Stimulated activated naive CD8-positive, alpha-beta T cell treated with anti-CD3 and anti-CD28 coated beads, Interleukin-15, Interleukin-2, amounts not matched to agents 100 ng/mL and 50 ng/mL, for 24 hours (primary cell): Measurements from ENCODE around the gene TEX264.

Experiments used
- H3K27ac Mint-ChIP-seq: one replicate; pipeline ENCODE4 v1.8.0; 2021; ENCODE audit warnings: mild to moderate bottlenecking, mixed read lengths
- H3K27me3 Mint-ChIP-seq: one replicate; pipeline ENCODE4 v1.8.0; 2021; ENCODE audit warnings: mixed read lengths
- H3K36me3 Mint-ChIP-seq: one replicate; pipeline ENCODE4 v1.8.0; 2021; ENCODE audit warnings: low read depth, mixed read lengths
- H3K4me1 Mint-ChIP-seq: one replicate; pipeline ENCODE4 v1.8.0; 2021; ENCODE audit warnings: low read depth, mixed read lengths
- H3K4me3 Mint-ChIP-seq: one replicate; pipeline ENCODE4 v1.8.0; 2021; ENCODE audit warnings: mild to moderate bottlenecking, mixed read lengths
- H3K9me3 Mint-ChIP-seq: one replicate; pipeline ENCODE4 v1.8.0; 2021; ENCODE audit warnings: mixed read lengths

TEX264 gene

GRCh38 chr3:51680663-51681230 is 9.7 kb downstream of the TEX264 start:
- Mint-ChIP-seq H3K27me3 (no peaks in the 10 kb centered on the region), H3K4me1 (peaks cover 80% of the 10 kb centered on the region), H3K27ac (peak overlapping the region; percentile 82), H3K4me3 (peak overlapping the region; percentile 24), H3K36me3 (peaks cover 18% of the 10 kb centered on the region), H3K9me3 (no peaks in the 10 kb centered on the region)

GRCh38 chr3:51681453-51681852 is 10.4 kb downstream of the TEX264 start:
- H3K27ac Mint-ChIP-seq = peak overlapping the region; percentile 82
- H3K27me3 Mint-ChIP-seq = no peaks in the 10 kb centered on the region
- peaks cover 21% of the 10 kb centered on the region for H3K36me3 Mint-ChIP-seq
- peak overlapping the region; percentile 24 for H3K4me3 Mint-ChIP-seq
- peaks cover 80% of the 10 kb centered on the region for H3K4me1 Mint-ChIP-seq
- H3K9me3 Mint-ChIP-seq = no peaks in the 10 kb centered on the region

GRCh38 chr3:51682079-51682478 is 11.0 kb downstream of the TEX264 start:
- H3K4me1 Mint-ChIP-seq = peaks cover 85% of the 10 kb centered on the region
- H3K4me3 Mint-ChIP-seq = peak overlapping the region; percentile 24
- peaks cover 25% of the 10 kb centered on the region for H3K36me3 Mint-ChIP-seq
- no peaks in the 10 kb centered on the region for H3K27me3 Mint-ChIP-seq
- H3K9me3 Mint-ChIP-seq = no peaks in the 10 kb centered on the region
- H3K27ac Mint-ChIP-seq = peak overlapping the region; percentile 32

- Mint-ChIP-seq H3K9me3 (no peaks in the 10 kb centered on the region), H3K4me3 (no peak overlapping the region), H3K27me3 (no peaks in the 10 kb centered on the region), H3K4me1 (peaks cover 88% of the 10 kb centered on the region), H3K36me3 (peaks cover 28% of the 10 kb centered on the region), H3K27ac (no peak overlapping the region)
Observed at GRCh38 chr3:51682526-51682925, 11.5 kb downstream of the TEX264 start.

GRCh38 chr3:51683566-51683965 is 12.5 kb downstream of the TEX264 start:
- no peak overlapping the region for H3K4me3 Mint-ChIP-seq
- no peaks in the 10 kb centered on the region for H3K9me3 Mint-ChIP-seq
- H3K4me1 Mint-ChIP-seq = peaks cover 87% of the 10 kb centered on the region
- H3K27ac Mint-ChIP-seq = no peak overlapping the region
- peaks cover 30% of the 10 kb centered on the region for H3K36me3 Mint-ChIP-seq
- H3K27me3 Mint-ChIP-seq = no peaks in the 10 kb centered on the region

GRCh38 chr3:51684971-51685751 is 14.1 kb downstream of the TEX264 start:
- H3K9me3 Mint-ChIP-seq = no peaks in the 10 kb centered on the region
- peaks cover 76% of the 10 kb centered on the region for H3K4me1 Mint-ChIP-seq
- no peaks in the 10 kb centered on the region for H3K27me3 Mint-ChIP-seq

GRCh38 chr3:51686056-51686455 is 15.0 kb downstream of the TEX264 start:
- peaks cover 38% of the 10 kb centered on the region for H3K36me3 Mint-ChIP-seq
- peak overlapping the region; percentile 62 for H3K4me3 Mint-ChIP-seq
- H3K27me3 Mint-ChIP-seq = no peaks in the 10 kb centered on the region
- H3K27ac Mint-ChIP-seq = peak overlapping the region; percentile 94
- H3K9me3 Mint-ChIP-seq = no peaks in the 10 kb centered on the region
- peaks cover 69% of the 10 kb centered on the region for H3K4me1 Mint-ChIP-seq

More at GRCh38 chr3:51684971-51685751, 14.1 kb downstream of the TEX264 start:
- Mint-ChIP-seq H3K27ac (peak overlapping the region; percentile 94), H3K36me3 (peaks cover 38% of the 10 kb centered on the region), H3K4me3 (peak overlapping the region; percentile 62)

GRCh38 chr3:51686512-51687215 is 15.6 kb downstream of the TEX264 start:
- peak overlapping the region; percentile 94 for H3K27ac Mint-ChIP-seq
- H3K9me3 Mint-ChIP-seq = no peaks in the 10 kb centered on the region
- H3K36me3 Mint-ChIP-seq = peaks cover 38% of the 10 kb centered on the region
- H3K27me3 Mint-ChIP-seq = no peaks in the 10 kb centered on the region
- H3K4me1 Mint-ChIP-seq = peaks cover 62% of the 10 kb centered on the region
- peak overlapping the region; percentile 62 for H3K4me3 Mint-ChIP-seq

- H3K4me1 Mint-ChIP-seq = peaks cover 53% of the 10 kb centered on the region
- H3K4me3 Mint-ChIP-seq = peak overlapping the region; percentile 7
- no peaks in the 10 kb centered on the region for H3K27me3 Mint-ChIP-seq
Observed at GRCh38 chr3:51687431-51688205, 16.6 kb downstream of the TEX264 start.

GRCh38 chr3:51688206-51688600 is 17.2 kb downstream of the TEX264 start:
- Mint-ChIP-seq H3K4me1 (peaks cover 47% of the 10 kb centered on the region), H3K36me3 (peaks cover 36% of the 10 kb centered on the region), H3K27ac (peak overlapping the region; percentile 41), H3K4me3 (no peak overlapping the region), H3K27me3 (no peaks in the 10 kb centered on the region), H3K9me3 (no peaks in the 10 kb centered on the region)

More at GRCh38 chr3:51687431-51688205, 16.6 kb downstream of the TEX264 start:
- no peaks in the 10 kb centered on the region for H3K9me3 Mint-ChIP-seq
- H3K36me3 Mint-ChIP-seq = peaks cover 36% of the 10 kb centered on the region
- peak overlapping the region; percentile 94 for H3K27ac Mint-ChIP-seq

- H3K4me1 Mint-ChIP-seq = peaks cover 32% of the 10 kb centered on the region
- H3K36me3 Mint-ChIP-seq = peaks cover 32% of the 10 kb centered on the region
- H3K9me3 Mint-ChIP-seq = no peaks in the 10 kb centered on the region
- no peak overlapping the region for H3K4me3 Mint-ChIP-seq
- H3K27ac Mint-ChIP-seq = no peak overlapping the region
- no peaks in the 10 kb centered on the region for H3K27me3 Mint-ChIP-seq
Observed at GRCh38 chr3:51691021-51691420, 20.0 kb downstream of the TEX264 start.

GRCh38 chr3:51691949-51692348 is 20.9 kb downstream of the TEX264 start:
- Mint-ChIP-seq H3K4me3 (no peak overlapping the region), H3K4me1 (peaks cover 22% of the 10 kb centered on the region), H3K36me3 (peaks cover 24% of the 10 kb centered on the region), H3K9me3 (no peaks in the 10 kb centered on the region), H3K27me3 (no peaks in the 10 kb centered on the region), H3K27ac (no peak overlapping the region)

GRCh38 chr3:51692980-51693395 is 21.9 kb downstream of the TEX264 start:
- H3K9me3 Mint-ChIP-seq = no peaks in the 10 kb centered on the region
- no peak overlapping the region for H3K4me3 Mint-ChIP-seq
- H3K36me3 Mint-ChIP-seq = peaks cover 20% of the 10 kb centered on the region
- H3K27ac Mint-ChIP-seq = no peak overlapping the region
- peaks cover 12% of the 10 kb centered on the region for H3K4me1 Mint-ChIP-seq
- H3K27me3 Mint-ChIP-seq = no peaks in the 10 kb centered on the region

GRCh38 chr3:51696954-51697353 is 25.9 kb downstream of the TEX264 start:
- Mint-ChIP-seq H3K4me3 (no peak overlapping the region), H3K9me3 (no peaks in the 10 kb centered on the region), H3K36me3 (peaks cover 24% of the 10 kb centered on the region), H3K27me3 (no peaks in the 10 kb centered on the region), H3K27ac (no peak overlapping the region), H3K4me1 (peaks cover 4% of the 10 kb centered on the region)
